HUES6 (cell line): ENCODE data around the gene CACNA2D3.

Experiments
- H3K27ac ChIP-seq: 2 replicates; pipeline ENCODE4 v1.7.0; 2013; ENCODE audit warnings: low read depth, mild to moderate bottlenecking, low read length, inconsistent platforms
- H3K27me3 ChIP-seq: 2 replicates; pipeline ENCODE4 v1.6.1; 2013; ENCODE audit warnings: low read length; ENCODE audit not compliant: control insufficient read depth, insufficient read depth
- H3K36me3 ChIP-seq: 2 replicates; pipeline ENCODE4 v1.6.1; 2013; ENCODE audit warnings: low read length; ENCODE audit not compliant: control insufficient read depth, insufficient read depth
- H3K4me1 ChIP-seq: 2 replicates; pipeline ENCODE4 v1.6.1; 2013; ENCODE audit warnings: low read length; ENCODE audit not compliant: control insufficient read depth, insufficient read depth
- H3K4me3 ChIP-seq: 2 replicates; pipeline ENCODE4 v1.5.1; 2013; ENCODE audit warnings: low read depth, low read length
- H3K9ac ChIP-seq: one replicate; pipeline ENCODE4 v1.6.1; 2013; ENCODE audit warnings: mild to moderate bottlenecking, low read length
- H3K9me3 ChIP-seq: 2 replicates; pipeline ENCODE4 v1.6.1; 2013; ENCODE audit warnings: low read depth, low read length; ENCODE audit not compliant: control insufficient read depth, insufficient read depth

Gene CACNA2D3

GRCh38 chr3:54712539-54712938 is 590.2 kb downstream of the CACNA2D3 start:
- H3K4me3 ChIP-seq = no peak overlapping the region
- no peaks in the 10 kb centered on the region for H3K27me3 ChIP-seq
- no peak overlapping the region for H3K9ac ChIP-seq
- H3K36me3 ChIP-seq = no peaks in the 10 kb centered on the region
- H3K27ac ChIP-seq = no peak overlapping the region
- H3K4me1 ChIP-seq = peaks cover 11% of the 10 kb centered on the region; the same call in 1 of the 2 replicates
- H3K9me3 ChIP-seq = no peaks in the 10 kb centered on the region

GRCh38 chr3:54713031-54713430 is 590.7 kb downstream of the CACNA2D3 start:
- Histone ChIP-seq H3K9ac (no peak overlapping the region), H3K27ac (no peak overlapping the region), H3K27me3 (no peaks in the 10 kb centered on the region), H3K4me3 (no peak overlapping the region), H3K9me3 (no peaks in the 10 kb centered on the region), H3K4me1 (peaks cover 11% of the 10 kb centered on the region; the same call in 1 of the 2 replicates), H3K36me3 (no peaks in the 10 kb centered on the region)

DNA sequence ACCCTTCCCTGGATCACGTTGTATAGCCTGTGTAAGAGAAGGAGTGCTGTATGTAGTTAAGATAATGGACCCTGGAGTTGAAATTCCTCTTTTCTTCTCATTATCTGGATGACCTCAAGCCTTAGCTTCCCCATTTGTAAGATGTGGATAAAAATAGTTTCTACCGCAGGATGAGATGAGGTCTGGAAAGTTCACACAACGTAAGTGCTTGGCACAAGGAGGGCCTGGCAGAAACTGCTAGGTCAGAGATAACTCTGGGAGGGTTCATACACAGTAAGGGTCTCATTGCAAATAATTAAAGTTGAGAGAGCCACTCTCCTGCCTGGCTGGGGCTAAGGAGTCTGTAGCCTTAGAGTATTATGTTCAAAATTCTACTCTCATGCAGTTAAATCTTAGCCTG is 591.1 kb downstream of the CACNA2D3 start:
- Histone ChIP-seq H3K4me3 (no peak overlapping the region), H3K27me3 (no peaks in the 10 kb centered on the region), H3K36me3 (no peaks in the 10 kb centered on the region), H3K27ac (no peak overlapping the region), H3K9me3 (no peaks in the 10 kb centered on the region), H3K4me1 (peaks cover 11% of the 10 kb centered on the region; the same call in 1 of the 2 replicates), H3K9ac (no peak overlapping the region)

DNA sequence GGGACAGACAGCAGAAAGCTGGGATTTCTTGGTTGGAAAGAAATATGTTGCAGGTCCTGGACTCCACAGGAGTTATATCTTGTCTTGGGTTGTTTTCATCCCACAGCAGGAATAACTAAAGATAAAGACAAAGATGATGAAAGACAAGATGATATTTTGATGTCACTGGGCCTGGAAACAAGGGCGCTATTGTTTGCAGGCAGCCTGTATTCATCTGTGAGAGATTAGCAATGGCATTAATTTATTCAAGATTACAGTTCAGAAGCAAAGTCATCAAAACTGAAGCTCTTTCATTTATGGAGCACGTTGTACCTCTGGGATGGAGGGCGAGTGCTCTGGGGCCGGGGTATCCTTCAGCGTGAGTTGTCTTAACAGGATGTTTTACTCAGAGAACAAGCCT is 591.7 kb downstream of the CACNA2D3 start:
- no peaks in the 10 kb centered on the region for H3K36me3 ChIP-seq
- no peak overlapping the region for H3K27ac ChIP-seq
- no peak overlapping the region for H3K9ac ChIP-seq
- no peaks in the 10 kb centered on the region for H3K27me3 ChIP-seq
- H3K4me1 ChIP-seq = peaks cover 11% of the 10 kb centered on the region; the same call in 1 of the 2 replicates
- H3K4me3 ChIP-seq = no peak overlapping the region
- no peaks in the 10 kb centered on the region for H3K9me3 ChIP-seq

GRCh38 chr3:54717506-54717905 is 595.2 kb downstream of the CACNA2D3 start:
- Histone ChIP-seq H3K27me3 (no peaks in the 10 kb centered on the region), H3K4me3 (no peak overlapping the region), H3K9ac (no peak overlapping the region), H3K27ac (no peak overlapping the region), H3K4me1 (no peaks in the 10 kb centered on the region), H3K9me3 (no peaks in the 10 kb centered on the region), H3K36me3 (no peaks in the 10 kb centered on the region)

DNA sequence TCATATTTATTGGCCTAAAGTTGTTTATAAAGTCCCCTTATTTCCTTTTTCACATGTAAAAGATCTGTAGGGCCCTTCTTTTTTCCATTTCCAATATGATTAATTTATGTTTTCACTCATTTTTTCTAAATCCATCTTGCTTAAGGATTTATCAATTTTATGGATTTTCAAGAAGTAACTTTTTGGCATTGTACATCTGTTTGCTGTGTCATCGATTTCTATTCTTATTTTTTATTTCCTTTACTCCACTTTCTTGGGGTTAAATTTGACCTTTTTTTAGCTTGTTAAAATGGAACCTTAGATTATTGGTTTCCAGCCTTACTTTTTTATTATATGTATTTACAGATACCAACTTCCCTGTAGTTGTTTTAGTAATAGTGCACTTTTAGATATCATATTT is 597.6 kb downstream of the CACNA2D3 start:
- 0 out of 2 replicates have a peak, but pooled peaks cover 3% of the 10 kb centered on the region for H3K9me3 ChIP-seq

DNA sequence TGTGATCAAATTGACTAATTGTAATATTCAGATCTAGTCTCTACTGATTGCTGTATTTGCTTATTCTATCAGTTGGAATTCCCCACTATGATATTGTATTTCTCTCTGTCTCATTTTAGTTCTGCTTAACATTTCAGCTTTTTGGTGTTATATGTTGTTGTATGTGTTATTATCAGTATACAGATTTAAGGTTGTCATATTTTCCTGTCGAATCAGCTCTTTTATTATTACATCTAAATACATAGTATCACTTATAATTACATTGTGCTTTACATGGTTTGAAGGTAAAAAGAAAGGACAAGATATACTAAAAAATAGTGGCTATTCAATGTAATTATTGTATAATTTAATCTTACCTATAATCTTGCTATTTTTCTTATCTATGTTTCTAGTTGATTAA is 598.3 kb downstream of the CACNA2D3 start:
- Histone ChIP-seq H3K4me1 (no peaks in the 10 kb centered on the region), H3K4me3 (no peak overlapping the region), H3K27ac (no peak overlapping the region), H3K9ac (no peak overlapping the region), H3K27me3 (no peaks in the 10 kb centered on the region), H3K9me3 (peaks cover 4% of the 10 kb centered on the region; the same call in 1 of the 2 replicates), H3K36me3 (no peaks in the 10 kb centered on the region)

More for the DNA sequence above, 597.6 kb downstream of the CACNA2D3 start:
- H3K4me1 ChIP-seq = no peaks in the 10 kb centered on the region
- H3K27me3 ChIP-seq = no peaks in the 10 kb centered on the region
- H3K4me3 ChIP-seq = no peak overlapping the region
- no peaks in the 10 kb centered on the region for H3K36me3 ChIP-seq
- H3K9ac ChIP-seq = no peak overlapping the region
- H3K27ac ChIP-seq = no peak overlapping the region

DNA sequence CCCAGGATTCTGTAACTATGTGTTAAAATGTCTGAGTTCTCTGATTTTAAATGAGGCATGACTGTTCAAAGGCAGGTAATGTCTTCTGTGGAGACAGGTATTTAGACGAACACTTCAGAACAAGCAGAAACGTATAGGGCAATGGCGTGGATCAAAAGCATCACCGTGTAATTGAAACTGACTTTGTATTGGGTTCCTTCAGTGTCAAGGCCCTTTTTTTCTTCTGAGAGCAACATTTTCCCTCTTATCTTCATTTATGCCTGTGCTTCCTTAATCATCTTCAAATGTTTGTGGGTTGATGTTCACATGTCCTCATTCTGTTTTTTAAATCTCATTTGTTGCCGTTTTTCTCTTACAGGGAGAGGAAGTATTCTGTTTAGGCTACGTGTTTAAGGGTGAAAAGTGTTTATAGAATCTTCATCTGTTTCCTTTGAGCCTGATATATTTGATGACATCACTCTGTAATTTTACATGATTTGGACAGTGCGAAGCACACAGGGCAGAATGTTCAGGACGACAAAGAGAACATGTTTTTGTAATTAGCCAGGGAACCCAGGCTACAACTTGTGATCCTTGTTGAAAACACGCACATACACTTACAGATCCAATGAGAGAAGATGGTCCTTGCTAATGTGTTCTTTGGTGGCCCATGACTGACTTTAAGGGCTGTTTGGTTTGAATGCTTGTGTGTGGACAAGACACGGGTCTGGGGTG is 609.5 kb downstream of the CACNA2D3 start:
- Histone ChIP-seq H3K27ac (no peak overlapping the region), H3K9ac (no peak overlapping the region), H3K4me1 (peaks cover 8% of the 10 kb centered on the region; the same call in 1 of the 2 replicates), H3K4me3 (no peak overlapping the region), H3K36me3 (no peaks in the 10 kb centered on the region), H3K27me3 (no peaks in the 10 kb centered on the region), H3K9me3 (peaks cover 10% of the 10 kb centered on the region)

- H3K4me1 ChIP-seq = peaks cover 8% of the 10 kb centered on the region; the same call in 1 of the 2 replicates
- no peak overlapping the region for H3K27ac ChIP-seq
- 0 out of 2 replicates have a peak, but pooled peaks cover 6% of the 10 kb centered on the region for H3K9me3 ChIP-seq
- no peaks in the 10 kb centered on the region for H3K36me3 ChIP-seq
- no peak overlapping the region for H3K9ac ChIP-seq
- H3K27me3 ChIP-seq = no peaks in the 10 kb centered on the region
- no peak overlapping the region for H3K4me3 ChIP-seq
Observed at GRCh38 chr3:54733106-54734006, 611.0 kb downstream of the CACNA2D3 start.

GRCh38 chr3:54736459-54736858 is 614.1 kb downstream of the CACNA2D3 start:
- no peaks in the 10 kb centered on the region for H3K27me3 ChIP-seq
- no peak overlapping the region for H3K9ac ChIP-seq
- no peaks in the 10 kb centered on the region for H3K36me3 ChIP-seq
- H3K4me1 ChIP-seq = peaks cover 8% of the 10 kb centered on the region; the same call in 1 of the 2 replicates
- no peak overlapping the region for H3K27ac ChIP-seq
- no peaks in the 10 kb centered on the region for H3K9me3 ChIP-seq
- H3K4me3 ChIP-seq = no peak overlapping the region

GRCh38 chr3:54743755-54744154 is 621.4 kb downstream of the CACNA2D3 start:
- Histone ChIP-seq H3K36me3 (no peaks in the 10 kb centered on the region), H3K27ac (no peak overlapping the region), H3K4me1 (no peaks in the 10 kb centered on the region), H3K4me3 (no peak overlapping the region), H3K9ac (no peak overlapping the region), H3K27me3 (no peaks in the 10 kb centered on the region), H3K9me3 (no peaks in the 10 kb centered on the region)
